Glutamatergic neuron (in vitro differentiated cells): ENCODE data around the gene FZD2. TPM values are rescaled to one million over a fixed set of nuclear protein-coding genes. Genes with fewer than 3 reads are reported as not detected.
A peak's percentile ranks its signal among the peaks of the same experiment; 100 is the strongest.
"Not testable (repeated sequence)": the region's sequence is repeated elsewhere in the genome, so short reads cannot be mapped to it uniquely, and the experiment has no call there.

Experiments used
- DNase-seq: peaks from one replicate; pipeline ENCODE4 v3.0.0; 2022
- H3K27ac Mint-ChIP-seq: one replicate; pipeline ENCODE4 v1.8.0; 2020; ENCODE audit warnings: mild to moderate bottlenecking, mixed read lengths, inconsistent platforms; ENCODE audit not compliant: unreplicated experiment
- H3K27me3 Mint-ChIP-seq: one replicate; pipeline ENCODE4 v1.8.0; 2020; ENCODE audit warnings: mild to moderate bottlenecking, moderate library complexity, mixed read lengths, inconsistent platforms; ENCODE audit not compliant: unreplicated experiment
- H3K36me3 Mint-ChIP-seq: one replicate; pipeline ENCODE4 v1.8.0; 2020; ENCODE audit warnings: mild to moderate bottlenecking, mixed read lengths, inconsistent platforms; ENCODE audit not compliant: unreplicated experiment
- H3K4me1 Mint-ChIP-seq: one replicate; pipeline ENCODE4 v1.8.0; 2020; ENCODE audit warnings: mild to moderate bottlenecking, low read depth, mixed read lengths, inconsistent platforms; ENCODE audit not compliant: unreplicated experiment
- H3K4me3 Mint-ChIP-seq: one replicate; pipeline ENCODE4 v1.8.0; 2020; ENCODE audit warnings: mild to moderate bottlenecking, mixed read lengths, inconsistent platforms; ENCODE audit not compliant: unreplicated experiment
- H3K9me3 Mint-ChIP-seq: one replicate; pipeline ENCODE4 v1.8.0; 2020; ENCODE audit warnings: mild to moderate bottlenecking, moderate library complexity, mixed read lengths, inconsistent platforms; ENCODE audit not compliant: unreplicated experiment
- CTCF ChIP-seq: fragments of 200-600 bp; sonication (generic); IDR thresholded peaks from one replicate; pipeline ENCODE4 v1.5.0; 2021; ENCODE audit not compliant: partially characterized antibody, unreplicated experiment
- total RNA-seq: library from RNA; stranded (reverse); fragmentation: NEBNext Ultra II Directional; extraction: Animal tissue kit (Norgen Biotek cat#: 25700); gene quantifications from one replicate; pipeline ENCODE4 v1.2.1, GENCODE V29; 2021; ENCODE audit not compliant: unreplicated experiment

Gene FZD2
- total RNA-seq, 1 donor from 2014 or later, result 1.3 TPM

GRCh38 chr17:44536090-44536953 is 21.0 kb upstream of the FZD2 start:
- H3K4me3 Mint-ChIP-seq, result no peak overlapping the region
- DNase-seq, result no peak
- no peak overlapping the region for H3K27ac Mint-ChIP-seq
- no peak for TF ChIP-seq CTCF
- H3K4me1 Mint-ChIP-seq, result peaks cover 9% of the 10 kb centered on the region
- H3K27me3 Mint-ChIP-seq, result peaks cover 11% of the 10 kb centered on the region
- H3K36me3 Mint-ChIP-seq, result no peaks in the 10 kb centered on the region
- H3K9me3 Mint-ChIP-seq, result peaks cover 8% of the 10 kb centered on the region

DNA sequence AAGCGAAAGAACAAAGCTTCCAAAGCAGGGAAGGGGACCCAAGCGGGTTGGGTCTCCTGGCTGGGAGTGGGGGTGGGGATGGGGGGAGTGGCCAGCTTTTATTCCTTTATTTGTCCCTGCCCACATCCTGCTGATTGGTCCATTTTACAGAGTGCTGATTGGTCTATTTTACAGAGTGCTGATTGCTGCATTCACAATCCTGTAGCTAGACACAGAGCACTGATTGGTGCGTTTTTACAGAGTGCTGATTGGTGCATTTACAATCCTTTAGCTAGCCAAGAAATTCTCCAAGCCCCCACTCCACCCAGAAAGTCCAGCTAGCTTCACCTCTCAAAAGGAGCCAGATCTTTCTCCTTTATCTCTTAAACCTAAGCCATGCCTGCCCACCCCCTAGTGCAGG is 19.4 kb upstream of the FZD2 start:
- not testable (repeated sequence) for H3K4me3 Mint-ChIP-seq, H3K36me3 Mint-ChIP-seq, DNase-seq, H3K27ac Mint-ChIP-seq, H3K9me3 Mint-ChIP-seq
- Mint-ChIP-seq H3K27me3 (peaks cover 16% of the 10 kb centered on the region), H3K4me1 (peaks cover 11% of the 10 kb centered on the region)

- H3K4me1 Mint-ChIP-seq, result peaks cover 15% of the 10 kb centered on the region
- H3K27me3 Mint-ChIP-seq, result peaks cover 18% of the 10 kb centered on the region
- H3K4me3 Mint-ChIP-seq, result no peak overlapping the region
- peak; percentile 35 for DNase-seq
- TF ChIP-seq CTCF, result no peak
- H3K27ac Mint-ChIP-seq, result no peak overlapping the region
- no peaks in the 10 kb centered on the region for H3K36me3 Mint-ChIP-seq
- H3K9me3 Mint-ChIP-seq, result peaks cover 6% of the 10 kb centered on the region
Measured at GRCh38 chr17:44539673-44540072, 17.6 kb upstream of the FZD2 start.

DNA sequence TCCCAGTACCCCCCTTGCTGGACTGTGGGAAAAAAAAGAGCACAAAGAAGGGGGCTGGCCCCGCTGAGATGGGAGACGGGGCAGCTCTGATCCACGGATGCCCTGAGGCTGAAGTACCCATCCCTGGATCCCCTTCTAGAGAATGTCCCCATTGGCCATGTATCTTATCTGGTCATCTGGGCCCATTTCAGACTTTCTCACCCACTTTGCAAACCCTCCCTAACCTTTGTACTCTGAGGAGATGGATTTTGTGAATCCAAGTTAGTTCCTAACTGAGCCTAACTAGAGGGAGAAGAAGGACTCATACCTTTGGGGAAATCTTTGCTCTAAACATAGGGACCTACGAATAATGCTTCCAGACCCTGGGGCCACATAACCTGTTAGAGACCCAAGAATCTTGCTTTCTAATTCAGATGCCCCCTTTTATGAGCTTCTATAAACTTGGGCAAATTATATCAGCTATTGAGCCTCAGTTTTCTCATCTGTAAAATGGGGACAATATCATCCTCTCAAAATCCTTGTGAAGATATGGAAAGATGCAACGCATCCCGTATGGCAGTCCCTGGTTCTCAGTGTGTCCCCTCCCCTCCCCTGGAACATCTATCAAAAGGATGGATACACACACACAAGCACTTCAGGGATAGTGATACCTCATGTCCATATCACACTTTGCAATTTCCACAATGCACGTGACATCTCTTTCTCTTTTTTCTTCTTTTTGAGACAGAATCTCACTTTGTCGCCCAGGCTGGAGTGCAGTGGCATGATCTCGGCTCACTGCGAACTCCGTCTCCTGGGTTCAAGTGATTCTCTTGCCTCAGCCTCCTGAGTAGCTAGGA is 16.8 kb upstream of the FZD2 start:
- no peak for TF ChIP-seq CTCF
- no peak for DNase-seq
- no peak overlapping the region for H3K4me3 Mint-ChIP-seq
- peaks cover 6% of the 10 kb centered on the region for H3K9me3 Mint-ChIP-seq
- H3K27me3 Mint-ChIP-seq, result peaks cover 18% of the 10 kb centered on the region
- H3K4me1 Mint-ChIP-seq, result peaks cover 15% of the 10 kb centered on the region
- H3K36me3 Mint-ChIP-seq, result peaks cover 1% of the 10 kb centered on the region
- H3K27ac Mint-ChIP-seq, result no peak overlapping the region

DNA sequence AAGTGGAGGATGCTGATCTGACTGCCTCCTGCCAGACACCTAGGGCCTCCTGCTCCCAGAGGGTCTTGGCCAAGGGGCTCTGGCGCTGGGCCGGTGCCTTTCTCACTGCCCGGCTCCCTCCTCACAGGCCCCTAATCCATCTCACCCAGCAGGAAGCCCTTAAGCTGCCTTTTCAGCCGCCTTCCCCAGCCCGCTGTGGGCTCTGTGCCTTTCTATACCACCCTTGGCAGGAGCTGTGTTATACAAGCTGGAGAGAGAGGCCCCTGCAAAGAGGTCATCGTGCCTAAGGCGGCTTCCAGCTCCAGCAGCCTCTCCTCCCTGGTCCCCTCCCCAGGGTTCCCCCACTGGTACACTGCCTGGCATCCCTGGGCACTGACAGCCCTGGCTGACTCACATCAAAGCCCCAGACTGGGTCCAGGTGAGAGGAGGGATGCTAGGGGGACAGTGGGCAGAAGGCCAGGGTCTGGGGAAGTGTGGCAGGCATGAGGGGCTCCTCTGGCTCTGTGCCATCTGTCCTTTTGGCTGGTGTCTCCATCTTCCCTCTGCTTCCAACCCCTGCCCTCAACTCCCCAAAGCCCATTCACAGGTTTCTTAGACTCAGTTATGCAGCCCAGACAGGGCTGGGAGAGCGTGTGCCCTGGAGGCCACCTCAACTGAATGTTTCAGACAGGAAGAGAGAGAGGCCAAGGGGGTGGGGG is 15.3 kb upstream of the FZD2 start:
- H3K27ac Mint-ChIP-seq, result no peak overlapping the region
- peaks cover 9% of the 10 kb centered on the region for H3K36me3 Mint-ChIP-seq
- H3K27me3 Mint-ChIP-seq, result peaks cover 18% of the 10 kb centered on the region
- H3K9me3 Mint-ChIP-seq, result peaks cover 6% of the 10 kb centered on the region
- peaks cover 9% of the 10 kb centered on the region for H3K4me1 Mint-ChIP-seq
- H3K4me3 Mint-ChIP-seq, result no peak overlapping the region
- DNase-seq, result no peak
- TF ChIP-seq CTCF, result no peak
